OCI-LY1 (cell line): Measurements from ENCODE around the gene MAPT.

Source experiments
- H2AFZ ChIP-seq: fragments of 200-600 bp; sonication (generic), shearing (Covaris generic); 2 replicates; pipeline ENCODE4 v1.6.0; 2014; ENCODE audit warnings: antibody characterized with exemption, mild to moderate bottlenecking, low read length
- H3F3A ChIP-seq: fragments of 200-600 bp; sonication (generic), shearing (Covaris generic); 2 replicates; pipeline ENCODE4 v1.6.0; 2014; ENCODE audit warnings: mild to moderate bottlenecking, antibody characterized with exemption, low read length, moderate library complexity; ENCODE audit not compliant: insufficient read depth
- H3K27ac ChIP-seq: fragments of 200-600 bp; sonication (generic); 2 replicates; pipeline ENCODE4 v1.5.1; 2014; ENCODE audit warnings: low read length, mixed run types, mild to moderate bottlenecking, low read depth; ENCODE audit not compliant: poor library complexity, severe bottlenecking
- H3K27me3 ChIP-seq: fragments of 200-600 bp; sonication (generic); 2 replicates; pipeline ENCODE4 v1.6.0; 2014; ENCODE audit warnings: antibody characterized with exemption, mild to moderate bottlenecking, low read length, moderate library complexity; ENCODE audit not compliant: insufficient read depth
- H3K36me3 ChIP-seq: fragments of 200-600 bp; sonication (generic); 2 replicates; pipeline ENCODE4 v1.6.1; 2014; ENCODE audit warnings: mild to moderate bottlenecking, antibody characterized with exemption, low read length, moderate library complexity, mixed read lengths; ENCODE audit not compliant: insufficient read depth
- H3K4me1 ChIP-seq: fragments of 200-600 bp; sonication (generic); 2 replicates; pipeline ENCODE4 v1.5.1; 2014; ENCODE audit warnings: mild to moderate bottlenecking, low read length, moderate library complexity; ENCODE audit not compliant: insufficient read depth, severe bottlenecking
- H3K4me2 ChIP-seq: fragments of 200-600 bp; sonication (generic), shearing (Covaris generic); 2 replicates; pipeline ENCODE4 v1.6.1; 2014; ENCODE audit warnings: low read length
- H3K4me3 ChIP-seq: fragments of 200-600 bp; sonication (generic); 2 replicates; pipeline ENCODE4 v1.5.1; 2014; ENCODE audit warnings: low read length, low read depth, mild to moderate bottlenecking, mixed read lengths; ENCODE audit not compliant: poor library complexity, severe bottlenecking
- H3K79me2 ChIP-seq: fragments of 200-600 bp; shearing (Covaris generic); 2 replicates; pipeline ENCODE4 v1.6.1; 2016; ENCODE audit warnings: mixed run types, low read length, mixed read lengths; ENCODE audit not compliant: insufficient read depth
- H3K9ac ChIP-seq: fragments of 200-600 bp; sonication (generic), shearing (Covaris generic); 2 replicates; pipeline ENCODE4 v1.6.1; 2014; ENCODE audit warnings: mild to moderate bottlenecking, low read length, mixed read lengths
- H3K9me2 ChIP-seq: fragments of 200-600 bp; sonication (generic), shearing (Covaris generic); 2 replicates; pipeline ENCODE4 v1.6.1; 2014; ENCODE audit warnings: low read depth, mild to moderate bottlenecking, low read length, mixed read lengths
- H3K9me3 ChIP-seq: fragments of 200-600 bp; shearing (Covaris generic); 2 replicates; pipeline ENCODE4 v1.6.1; 2014; ENCODE audit warnings: low read length, mixed read lengths
- H4K20me1 ChIP-seq: fragments of 200-600 bp; sonication (generic), shearing (Covaris generic); 2 replicates; pipeline ENCODE4 v1.6.0; 2016; ENCODE audit warnings: mild to moderate bottlenecking, low read length; ENCODE audit not compliant: insufficient read depth
- CTCF ChIP-seq: fragments of 200-600 bp; sonication (generic), shearing (Covaris generic); IDR thresholded peaks from 2 replicates; pipeline ENCODE4 v1.5.1; 2017; ENCODE audit warnings: mild to moderate bottlenecking, antibody characterized with exemption, low read length, moderate library complexity, mixed read lengths
- EZH2 ChIP-seq: fragments of 200-600 bp; sonication (generic), shearing (Covaris generic); IDR thresholded peaks from 2 replicates; pipeline ENCODE4 v1.8.0; 2017; ENCODE audit warnings: borderline replicate concordance, mixed run types, mild to moderate bottlenecking, antibody characterized with exemption, low read length, moderate library complexity, mixed read lengths

Gene MAPT

GRCh38 chr17:45852535-45853297 lies 41.6 kb upstream of the MAPT start:
- Histone ChIP-seq H3K4me3 (no peak overlapping the region), H3K27ac (no peak overlapping the region), H4K20me1 (no peaks in the 10 kb centered on the region), H3K27me3 (no peaks in the 10 kb centered on the region), H3K9me2 (no peaks in the 10 kb centered on the region), H3K9me3 (no peaks in the 10 kb centered on the region), H3K4me2 (peak overlapping the region; percentile 51), H3K36me3 (no peaks in the 10 kb centered on the region), H3K79me2 (no peaks in the 10 kb centered on the region), H2AFZ (no peak overlapping the region), H3K4me1 (no peaks in the 10 kb centered on the region), H3F3A (no peaks in the 10 kb centered on the region), H3K9ac (no peak overlapping the region)
- TF ChIP-seq CTCF (peak; percentile 87), EZH2 (no peak)

DNA sequence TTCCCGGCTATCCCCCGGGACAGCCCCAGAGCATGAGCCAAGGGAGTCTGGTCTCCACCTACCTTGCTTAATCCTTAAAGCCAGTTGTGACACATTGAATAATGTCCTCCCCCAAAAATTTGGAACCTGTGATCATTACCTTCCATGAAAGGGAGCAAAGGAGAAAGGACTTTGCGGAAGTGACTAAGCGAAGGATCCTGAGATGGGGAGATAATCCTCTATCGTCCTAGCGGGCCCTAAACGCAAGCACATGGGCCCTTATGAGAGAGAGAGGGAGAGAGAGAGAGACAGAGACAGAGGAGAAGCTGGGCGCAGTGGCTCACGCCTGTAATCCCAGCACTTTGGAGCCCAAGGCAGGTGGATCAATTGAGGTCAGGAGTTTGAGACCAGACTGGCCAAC lies 40.1 kb upstream of the MAPT start:
- no peaks in the 10 kb centered on the region for H3K79me2 ChIP-seq
- TF ChIP-seq CTCF (no peak), EZH2 (no peak)
- H4K20me1 ChIP-seq = no peaks in the 10 kb centered on the region
- no peaks in the 10 kb centered on the region for H3F3A ChIP-seq
- H3K4me3 ChIP-seq = no peak overlapping the region
- H3K9me2 ChIP-seq = no peaks in the 10 kb centered on the region
- H3K9ac ChIP-seq = no peak overlapping the region
- H3K27me3 ChIP-seq = no peaks in the 10 kb centered on the region
- H3K4me2 ChIP-seq = no peak overlapping the region
- no peak overlapping the region for H3K27ac ChIP-seq
- no peak overlapping the region for H2AFZ ChIP-seq
- no peaks in the 10 kb centered on the region for H3K4me1 ChIP-seq
- no peaks in the 10 kb centered on the region for H3K36me3 ChIP-seq
- H3K9me3 ChIP-seq = no peaks in the 10 kb centered on the region

DNA sequence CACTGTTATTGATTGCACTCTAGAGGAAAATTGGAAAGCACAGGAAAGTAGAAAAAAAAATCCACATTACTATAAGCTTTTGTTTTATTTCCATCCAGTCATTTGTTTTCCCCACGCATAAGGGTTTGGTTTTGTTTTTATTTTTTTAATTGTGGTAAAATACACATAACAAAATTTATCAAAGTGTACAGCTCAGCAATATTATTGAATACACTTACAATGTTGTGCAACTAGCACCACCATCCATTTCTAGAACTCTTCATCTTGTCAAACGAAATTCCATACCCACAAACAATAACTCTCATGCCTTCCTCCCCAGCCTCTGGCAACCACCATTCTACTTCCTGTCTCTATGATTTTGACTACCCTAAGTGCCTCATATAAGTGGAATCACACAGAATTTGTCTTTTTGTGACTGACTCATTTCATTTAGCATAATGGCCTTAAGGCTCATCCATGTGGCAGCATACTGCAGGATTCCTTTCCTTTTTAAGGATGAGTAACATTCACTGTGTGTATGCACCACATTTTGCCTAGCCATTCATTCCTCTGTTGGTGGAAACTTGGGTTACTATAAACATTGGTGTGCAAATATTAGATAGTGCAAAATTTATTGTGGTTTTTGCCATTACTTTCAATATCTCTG lies 38.5 kb upstream of the MAPT start:
- TF ChIP-seq CTCF = no peak
- no peak for TF ChIP-seq EZH2
- H3F3A ChIP-seq = no peaks in the 10 kb centered on the region
- H3K4me2 ChIP-seq = no peak overlapping the region
- no peak overlapping the region for H3K9ac ChIP-seq
- H3K4me1 ChIP-seq = no peaks in the 10 kb centered on the region
- no peak overlapping the region for H3K4me3 ChIP-seq
- no peak overlapping the region for H3K27ac ChIP-seq
- no peaks in the 10 kb centered on the region for H4K20me1 ChIP-seq
- no peaks in the 10 kb centered on the region for H3K9me3 ChIP-seq
- H3K79me2 ChIP-seq = no peaks in the 10 kb centered on the region
- H3K9me2 ChIP-seq = no peaks in the 10 kb centered on the region
- H2AFZ ChIP-seq = no peak overlapping the region
- no peaks in the 10 kb centered on the region for H3K36me3 ChIP-seq
- no peaks in the 10 kb centered on the region for H3K27me3 ChIP-seq
